ENCODE data around the gene CPB1.

- TF ChIP-seq CTCF (IDR thresholded peaks at IDR 0.05; ENCODE audit: low read length): no peak
- no peak for TF ChIP-seq EZH2 (IDR thresholded peaks at IDR 0.05; ENCODE audit: borderline replicate concordance, low read length)
Measured at GRCh38 chr3:148792516-148792915, 35.1 kb upstream of the CPB1 start.
